Liver (tissue), 9 donors: ENCODE data around the gene NDUFS7. TPM values are rescaled to one million over a fixed set of nuclear protein-coding genes. Genes with fewer than 3 reads are reported as not detected.

Source experiments
- DNase-seq: peaks from one replicate; pipeline ENCODE4 v3.0.0-alpha.2; 2017; ENCODE audit warnings: low spot score
- H3K27ac ChIP-seq, 2 donors: one replicate each; pipeline ENCODE4 v1.7.0; 2013; ENCODE audit warnings: inconsistent platforms in 2 of 2, low read length in 2 of 2, control low read depth in 1 of 2, low read depth in 1 of 2, mild to moderate bottlenecking in 1 of 2
- H3K27me3 ChIP-seq, 4 donors: one replicate each; pipeline versions ENCODE4 v1.6.1 to v1.7.0; 2013; ENCODE audit warnings: low read length in 3 of 4, inconsistent platforms in 1 of 4, mild to moderate bottlenecking in 1 of 4, moderate library complexity in 1 of 4; ENCODE audit not compliant: control insufficient read depth in 4 of 4, insufficient read depth in 4 of 4
- H3K36me3 ChIP-seq, 4 donors: one replicate each; pipeline versions ENCODE4 v1.6.1 to v1.7.0; 2013; ENCODE audit warnings: low read length in 3 of 4, mild to moderate bottlenecking in 3 of 4, low read depth in 1 of 4, moderate library complexity in 1 of 4; ENCODE audit not compliant: control insufficient read depth in 4 of 4, insufficient read depth in 3 of 4
- H3K4me1 ChIP-seq, 4 donors: one replicate each; pipeline versions ENCODE4 v1.6.1 to v1.7.0; 2013; ENCODE audit warnings: low read length in 3 of 4, mild to moderate bottlenecking in 3 of 4, moderate library complexity in 1 of 4; ENCODE audit not compliant: control insufficient read depth in 4 of 4, insufficient read depth in 4 of 4
- H3K4me3 ChIP-seq, 3 donors: one replicate each; pipeline versions ENCODE4 v1.6.1 to v1.7.0; 2013; ENCODE audit warnings: low read length in 3 of 3, control low read depth in 1 of 3, low read depth in 1 of 3, mild to moderate bottlenecking in 1 of 3
- H3K9ac ChIP-seq, 2 donors: one replicate each; pipeline ENCODE4 v1.7.0; 2013; ENCODE audit warnings: low read length in 2 of 2, mild to moderate bottlenecking in 2 of 2, moderate library complexity in 2 of 2, control low read depth in 1 of 2, low read depth in 1 of 2
- H3K9me3 ChIP-seq, 4 donors: one replicate each; pipeline versions ENCODE4 v1.6.1 to v1.7.0; 2013; ENCODE audit warnings: low read length in 3 of 4; ENCODE audit not compliant: control insufficient read depth in 4 of 4
- CTCF ChIP-seq: fragments of 150-350 bp; IDR thresholded peaks from 2 replicates; pipeline ENCODE4 v1.5.1; 2017; ENCODE audit warnings: improper control_type of control experiment, low read depth, low read length; ENCODE audit not compliant: missing input control
- EGR1 ChIP-seq, 2 donors: IDR thresholded peaks; 2 replicates each; pipeline ENCODE4 v1.6.1; 2016 to 2018; ENCODE audit warnings: antibody characterized with exemption in 2 of 2, low read depth in 2 of 2
- FOXA1 ChIP-seq: IDR thresholded peaks from 2 replicates; pipeline ENCODE4 v1.6.1; 2016; ENCODE audit warnings: antibody characterized with exemption
- FOXA2 ChIP-seq: IDR thresholded peaks from 2 replicates; pipeline ENCODE4 v1.6.1; 2016; ENCODE audit warnings: antibody characterized with exemption
- GABPA ChIP-seq, 2 donors: IDR thresholded peaks in 1 of 2; conservative IDR thresholded peaks in 1 of 2; 2 replicates each; pipeline ENCODE4 v1.6.1; 2016; ENCODE audit warnings: antibody characterized with exemption in 2 of 2, mild to moderate bottlenecking in 1 of 2, moderate library complexity in 1 of 2
- HNF4A ChIP-seq, 2 donors: conservative IDR thresholded peaks; 2 replicates each; pipeline ENCODE4 v1.6.1; 2016; ENCODE audit warnings: antibody characterized with exemption in 2 of 2, mild to moderate bottlenecking in 2 of 2
- HNF4G ChIP-seq: IDR thresholded peaks from 2 replicates; pipeline ENCODE4 v1.6.1; 2016; ENCODE audit warnings: antibody characterized with exemption
- JUND ChIP-seq, 2 donors: IDR thresholded peaks; 2 replicates each; pipeline ENCODE4 v1.6.1; 2016; ENCODE audit warnings: antibody characterized with exemption in 2 of 2
- MAX ChIP-seq: IDR thresholded peaks from 2 replicates; pipeline ENCODE4 v1.6.1; 2016; ENCODE audit warnings: antibody characterized with exemption
- NR2F2 ChIP-seq: IDR thresholded peaks from 2 replicates; pipeline ENCODE4 v1.6.1; 2016; ENCODE audit warnings: antibody characterized with exemption
- RAD21 ChIP-seq, 2 donors: IDR thresholded peaks; 2 replicates each; pipeline ENCODE4 v1.6.1; 2016; ENCODE audit warnings: antibody characterized with exemption in 2 of 2, mild to moderate bottlenecking in 2 of 2
- REST ChIP-seq: IDR thresholded peaks from 2 replicates; pipeline ENCODE4 v1.6.1; 2016; ENCODE audit warnings: antibody characterized with exemption, mild to moderate bottlenecking
- RXRA ChIP-seq, 2 donors: IDR thresholded peaks; 2 replicates each; pipeline ENCODE4 v1.6.1; 2017 to 2018; ENCODE audit warnings: antibody characterized with exemption in 2 of 2, mild to moderate bottlenecking in 1 of 2
- SP1 ChIP-seq: IDR thresholded peaks from 2 replicates; pipeline ENCODE4 v1.6.1; 2018; ENCODE audit warnings: antibody characterized with exemption, mild to moderate bottlenecking
- TAF1 ChIP-seq: conservative IDR thresholded peaks from 2 replicates; pipeline ENCODE4 v1.6.1; 2016; ENCODE audit warnings: antibody characterized with exemption, mild to moderate bottlenecking
- YY1 ChIP-seq: IDR thresholded peaks from 2 replicates; pipeline ENCODE4 v1.6.1; 2016; ENCODE audit warnings: antibody characterized with exemption, mild to moderate bottlenecking
- WGBS: extraction: QIAGEN DNeasy Blood & Tissue Kit; methylation state at CpG from one replicate; pipeline ENCODE4 v1.1.7; 2013; 5-methylcytosine and 5-hydroxymethylcytosine counted together
- polyA plus RNA-seq, 2 donors: library from polyadenylated mRNA; stranded (reverse) in 1 of 2; unstranded in 1 of 2; fragments of 200-250 nt in 1 of 2; fragments of >200 nt in 1 of 2; fragmentation: Nextera tagmentation in 1 of 2; extraction: Ambion mirVana in 1 of 2; gene quantifications; one replicate each; pipeline versions ENCODE4 v1.2.1 to v1.2.3, GENCODE V29; 2013 to 2015
- total RNA-seq, 2 donors: library from RNA; depleted of rRNA; stranded (reverse); fragments of >200 nt; gene quantifications; one replicate each; pipeline ENCODE4 v1.2.3, GENCODE V29; 2014
- donor health status: healthy.
- donor health status: healthy.
- donor health status: healthy.
- donor health status: healthy.
- donor health status: healthy.

Gene NDUFS7
- total and polyA plus RNA-seq, 4 donors = 54.4 to 185 (median 128) TPM

DNA sequence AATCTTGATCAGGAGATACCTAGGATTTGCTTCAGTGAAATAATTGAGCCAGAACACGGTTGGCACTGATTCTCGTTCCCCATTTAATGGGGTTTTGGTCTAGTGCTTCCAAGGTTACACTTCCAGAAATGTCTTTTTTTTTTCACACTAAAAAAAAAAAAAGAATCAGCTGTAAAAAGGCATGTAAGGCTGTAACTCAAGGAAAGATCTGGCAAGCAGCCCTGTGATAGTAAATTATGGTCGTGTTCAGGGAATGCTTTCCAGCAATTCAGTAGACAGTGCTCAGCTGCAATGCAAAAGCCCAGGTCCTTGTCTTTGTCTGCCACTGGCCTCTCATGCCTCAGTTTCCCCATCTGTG lies 27.2 kb upstream of the NDUFS7 start:
- Histone ChIP-seq H3K4me1 (peaks cover 4 to 30% (median 17%) of the 10 kb centered on the region in 4 donors), H3K27ac (peak overlapping the region in 1 of 2 donors; percentile 77), H3K4me3 (no peak overlapping the region), H3K9me3 (no peaks in the 10 kb centered on the region), H3K9ac (no peak overlapping the region), H3K36me3 (peaks cover 0 to 24% (median 18%) of the 10 kb centered on the region in 4 donors), H3K27me3 (no peaks in the 10 kb centered on the region)
- 38% methylated on average over 3 of the region's 3 CpGs for WGBS
- DNase-seq = no peak
- TF ChIP-seq YY1 = peak; percentile 0
- TF ChIP-seq TAF1 = no peak

DNA sequence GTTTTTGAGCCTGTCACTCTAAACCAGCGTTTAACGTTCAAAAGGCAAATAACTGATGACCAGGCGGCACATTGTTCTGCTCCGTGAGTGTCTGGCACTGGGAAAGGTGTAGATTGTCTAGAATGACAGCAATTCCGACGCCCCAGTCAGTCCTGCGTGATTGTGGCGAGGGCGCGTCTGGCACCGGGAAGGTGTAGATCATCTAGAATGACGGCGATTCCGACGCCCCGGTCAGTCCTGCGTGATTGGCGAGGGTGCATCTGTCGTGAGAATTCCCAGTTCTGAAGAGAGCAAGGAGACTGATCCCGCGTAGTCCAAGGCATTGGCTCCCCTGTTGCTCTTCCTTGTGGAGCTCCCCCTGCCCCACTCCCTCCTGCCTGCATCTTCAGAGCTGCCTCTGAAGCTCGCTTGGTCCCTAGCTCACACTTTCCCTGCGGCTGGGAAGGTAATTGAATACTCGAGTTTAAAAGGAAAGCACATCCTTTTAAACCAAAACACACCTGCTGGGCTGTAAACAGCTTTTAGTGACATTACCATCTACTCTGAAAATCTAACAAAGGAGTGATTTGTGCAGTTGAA lies 26.1 kb upstream of the NDUFS7 start:
- peaks cover 4 to 34% (median 17%) of the 10 kb centered on the region in 4 donors for H3K4me1 ChIP-seq
- H3K36me3 ChIP-seq = peaks cover 0 to 32% (median 23%) of the 10 kb centered on the region in 4 donors
- 93% methylated on average over 24 of the region's 24 CpGs for WGBS

More for the DNA sequence above, 26.1 kb upstream of the NDUFS7 start:
- no peak for DNase-seq
- H3K27ac ChIP-seq = no peak overlapping the region
- no peak for TF ChIP-seq CTCF
- TF ChIP-seq FOXA2 = no peak
- no peak for TF ChIP-seq NR2F2
- TF ChIP-seq REST = no peak
- no peak for TF ChIP-seq HNF4A (conservative IDR thresholded peaks at IDR 0.05)
- TF ChIP-seq MAX = no peak
- TF ChIP-seq JUND (IDR thresholded peaks at IDR 0.05) = no peak
- no peak for TF ChIP-seq HNF4G
- no peak for TF ChIP-seq EGR1 (IDR thresholded peaks at IDR 0.05; ENCODE audit: low read depth in 2 of 2)
- TF ChIP-seq GABPA (IDR thresholded peaks at IDR 0.05 in 1 of 2, conservative IDR thresholded peaks at IDR 0.05 in 1 of 2) = no peak
- no peak for TF ChIP-seq RAD21 (IDR thresholded peaks at IDR 0.05)
- TF ChIP-seq FOXA1 = no peak
- no peak for TF ChIP-seq TAF1
- TF ChIP-seq SP1 = no peak
- TF ChIP-seq RXRA (IDR thresholded peaks at IDR 0.05) = no peak
- H3K9me3 ChIP-seq = no peaks in the 10 kb centered on the region
- no peak overlapping the region for H3K9ac ChIP-seq
- H3K27me3 ChIP-seq = no peaks in the 10 kb centered on the region
- no peak overlapping the region for H3K4me3 ChIP-seq
